GM18507 (cell line): Measurements from ENCODE around the gene CNMD.
"Not testable (repeated sequence)": the region's sequence is repeated elsewhere in the genome, so short reads cannot be mapped to it uniquely, and the experiment has no call there.

Experiments used
- DNase-seq: peaks from one replicate; pipeline ENCODE4 v3.0.0; 2011; ENCODE audit warnings: low read depth; ENCODE audit not compliant: insufficient read length; ENCODE audit errors: extremely low spot score
- FAIRE-seq: peaks from 2 replicates; lab custom pipeline; 2011; peaks lifted over from hg19 to GRCh38; lab: Jason Lieb, UNC

Gene CNMD

GRCh38 chr13:52749419-52749818, 9.8 kb upstream of the CNMD start:
- FAIRE-seq (no peak), DNase-seq (no peak)

DNA sequence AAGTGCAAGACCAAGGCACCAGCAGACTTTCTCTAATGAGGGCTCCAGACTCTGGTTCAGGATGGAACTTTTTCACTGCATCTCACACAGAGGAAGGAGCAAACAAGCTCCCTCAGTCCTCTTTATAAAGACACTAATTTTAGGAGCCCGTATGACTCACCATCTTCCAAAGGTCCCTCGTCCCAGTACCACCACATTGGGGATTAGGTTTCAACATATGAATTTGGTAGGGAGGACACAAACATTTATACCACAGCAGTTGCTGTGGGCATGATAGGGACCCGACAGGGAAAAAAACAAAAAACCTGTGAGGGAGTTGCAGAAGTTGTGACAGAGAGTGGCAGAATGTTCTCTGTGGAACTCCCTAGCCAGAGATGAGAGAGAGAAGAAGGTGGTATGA, 6.5 kb upstream of the CNMD start:
- FAIRE-seq (no peak), DNase-seq (no peak)

- FAIRE-seq (no peak), DNase-seq (no peak)
Measured at GRCh38 chr13:52744842-52745375, 5.3 kb upstream of the CNMD start.

- DNase-seq (no peak), FAIRE-seq (no peak)
Measured at GRCh38 chr13:52743988-52744387, 4.4 kb upstream of the CNMD start.

DNA sequence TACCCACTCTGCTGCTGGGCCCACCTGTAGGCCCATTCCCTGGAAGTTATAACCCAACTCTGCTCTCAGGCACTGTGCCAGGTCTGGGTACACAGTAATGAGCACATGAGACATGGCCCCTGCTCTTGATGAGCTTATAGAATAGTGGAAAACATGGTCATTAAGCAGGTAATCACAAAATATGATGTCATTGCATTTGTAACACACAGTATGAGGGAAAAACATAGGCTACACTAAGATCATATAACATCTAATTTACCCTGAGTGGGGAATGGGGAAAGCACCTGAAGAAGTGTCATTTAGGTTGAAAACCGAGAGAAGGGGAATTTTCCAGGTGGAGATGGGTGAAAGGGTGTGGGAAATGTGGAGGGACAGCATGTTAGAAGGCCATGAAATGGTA, 3.9 kb upstream of the CNMD start:
- DNase-seq (no peak), FAIRE-seq (no peak)

GRCh38 chr13:52738719-52739467, 727 bp downstream of the CNMD start:
- DNase-seq, result no peak
- FAIRE-seq, result no peak

- DNase-seq, result no peak
Measured at GRCh38 chr13:52737965-52738364, 1.7 kb downstream of the CNMD start.

GRCh38 chr13:52737451-52737850, 2.2 kb downstream of the CNMD start:
- DNase-seq, result no peak
- FAIRE-seq, result no peak

More at GRCh38 chr13:52737965-52738364, 1.7 kb downstream of the CNMD start:
- FAIRE-seq, result peak; percentile 38

DNA sequence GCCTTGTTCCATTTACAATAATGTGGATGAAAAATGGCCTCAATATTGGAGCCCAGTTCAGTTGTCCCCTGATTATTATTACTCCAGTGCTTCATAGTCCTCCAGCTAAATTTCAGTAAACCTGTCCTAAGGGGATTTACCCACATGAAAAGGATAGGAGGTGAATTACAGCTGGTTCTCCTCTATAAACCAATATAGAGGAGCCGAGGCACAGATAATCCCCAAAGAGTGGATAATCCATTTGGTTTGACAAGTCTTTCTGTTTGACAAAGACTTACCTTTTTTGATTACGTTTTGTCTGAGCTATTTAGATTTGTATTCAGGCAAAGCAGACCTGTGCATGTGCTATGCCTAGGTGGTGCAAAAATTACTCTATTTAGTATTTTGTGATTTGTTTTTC, 2.7 kb downstream of the CNMD start:
- FAIRE-seq (no peak), DNase-seq (no peak)

DNA sequence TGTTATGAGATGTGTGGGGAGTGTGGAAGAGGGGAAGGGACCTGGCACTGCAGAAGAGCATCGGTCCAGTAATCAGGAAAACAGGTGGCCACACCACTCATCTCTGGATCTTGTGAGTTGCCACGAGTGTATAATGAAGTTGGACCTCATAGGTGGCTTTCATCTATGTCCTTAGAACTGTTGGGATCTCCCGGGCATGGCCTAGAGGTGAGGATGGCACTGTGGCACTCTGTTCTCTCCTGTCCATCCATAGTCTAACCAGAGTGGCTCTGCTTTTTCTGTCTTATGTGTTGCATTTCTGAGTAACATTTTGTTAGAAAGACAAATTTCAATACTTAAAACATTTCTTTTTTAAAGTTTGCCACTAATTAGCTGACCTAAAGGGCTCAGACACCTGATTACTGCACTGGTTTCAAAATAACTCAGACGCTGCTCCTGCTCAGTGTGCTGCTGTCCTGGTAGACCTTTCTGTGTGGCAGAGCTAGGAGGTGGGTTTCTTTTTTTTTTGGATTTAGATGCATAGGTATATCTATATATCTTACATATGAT, 5.5 kb downstream of the CNMD start:
- DNase-seq (no peak), FAIRE-seq (no peak)

GRCh38 chr13:52726258-52726657, 13.4 kb downstream of the CNMD start:
- DNase-seq, result no peak
- no peak for FAIRE-seq

GRCh38 chr13:52725302-52725701, 14.3 kb downstream of the CNMD start:
- DNase-seq, result no peak
- no peak for FAIRE-seq

DNA sequence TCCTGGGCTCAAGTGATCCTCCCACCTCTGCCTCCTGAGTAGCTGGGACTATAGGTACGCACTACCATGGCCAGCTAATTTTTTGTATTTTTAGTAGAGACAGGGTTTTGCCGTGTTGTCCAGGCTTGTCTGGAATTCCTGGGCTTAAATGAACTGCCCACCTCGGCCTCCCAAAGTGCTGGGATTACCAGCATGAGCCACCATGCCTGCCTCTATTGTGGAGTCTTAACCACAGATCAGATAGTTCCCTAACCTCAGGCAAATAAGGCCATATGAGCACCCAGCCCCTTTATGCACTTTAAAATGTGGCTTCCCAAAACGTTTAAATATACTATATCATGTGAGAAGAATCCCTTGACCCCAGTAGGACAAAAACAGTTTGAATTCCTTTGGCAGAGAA, 16.4 kb downstream of the CNMD start:
- FAIRE-seq (no peak), DNase-seq (no peak)

DNA sequence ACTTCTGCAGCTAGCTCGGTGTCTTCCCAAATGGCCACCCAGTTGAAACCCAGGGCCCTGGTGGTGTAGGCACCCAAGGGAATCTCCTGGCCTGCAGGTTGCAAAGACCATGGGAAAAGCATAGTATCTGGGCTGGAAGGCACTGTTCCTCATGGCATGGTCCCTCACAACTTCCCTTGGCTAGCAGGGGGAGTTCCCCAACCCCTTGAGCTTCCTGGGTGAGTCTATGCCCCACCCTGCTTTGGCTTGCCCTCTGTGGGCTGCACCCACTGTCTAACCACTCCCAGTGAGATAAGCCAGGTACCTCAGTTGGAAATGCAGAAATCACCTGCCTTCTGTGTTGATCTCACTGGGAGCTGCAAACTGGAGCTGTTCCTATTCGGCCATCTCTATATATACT, 18.3 kb downstream of the CNMD start:
- DNase-seq, FAIRE-seq: not testable (repeated sequence)

- not testable (repeated sequence) for FAIRE-seq, DNase-seq
Measured at GRCh38 chr13:52720904-52721303, 18.7 kb downstream of the CNMD start.

GRCh38 chr13:52713894-52714293, 25.7 kb downstream of the CNMD start:
- no peak for DNase-seq
- no peak for FAIRE-seq

- DNase-seq, result no peak
- no peak for FAIRE-seq
Measured at GRCh38 chr13:52712385-52712784, 27.2 kb downstream of the CNMD start.

- DNase-seq (no peak), FAIRE-seq (no peak)
Measured at GRCh38 chr13:52711286-52711685, 28.3 kb downstream of the CNMD start.

- DNase-seq, FAIRE-seq: not testable (repeated sequence)
Measured at GRCh38 chr13:52708266-52708665, 31.4 kb downstream of the CNMD start.

- FAIRE-seq, result no peak
- DNase-seq, result no peak
Measured at GRCh38 chr13:52707375-52707774, 32.2 kb downstream of the CNMD start.

GRCh38 chr13:52706081-52706480, 33.5 kb downstream of the CNMD start:
- FAIRE-seq (no peak), DNase-seq (no peak)
